ENCODE results near the gene ZNF48. TPM values are rescaled to one million over a fixed set of nuclear protein-coding genes. Genes with fewer than 3 reads are reported as not detected.

Gene ZNF48
- total RNA-seq, 4 donors from 2014 or later = 5.8 to 10.5 (median 7.0) TPM; not detected in 1

- peaks cover 11 to 39% (median 32%) of the 10 kb centered on the region in 4 donors for H3K4me1 ChIP-seq
- no peaks in the 10 kb centered on the region for H3K27me3 ChIP-seq
- H3K36me3 ChIP-seq = peaks cover 0 to 14% (median 6%) of the 10 kb centered on the region in 4 donors
- in situ Hi-C loops (cut with MboI; ENCODE audit: low pct_ligation_motif_present in 1 of 4, low pct_unique_long_range_greater_than_20kb in 1 of 4, low sequenced_read_pairs in 3 of 4) = no loop called here
- H3K4me3 ChIP-seq = no peak overlapping the region
- 85 to 90% methylated on average over 2 to 4 of the region's 4 CpGs for WGBS, 2 donors (ENCODE audit: low coverage in 1 of 2)
- H3K27ac ChIP-seq = no peak overlapping the region
- H3K9me3 ChIP-seq = no peaks in the 10 kb centered on the region
- DNase-seq = no peak
- TF ChIP-seq, protein P1, sequence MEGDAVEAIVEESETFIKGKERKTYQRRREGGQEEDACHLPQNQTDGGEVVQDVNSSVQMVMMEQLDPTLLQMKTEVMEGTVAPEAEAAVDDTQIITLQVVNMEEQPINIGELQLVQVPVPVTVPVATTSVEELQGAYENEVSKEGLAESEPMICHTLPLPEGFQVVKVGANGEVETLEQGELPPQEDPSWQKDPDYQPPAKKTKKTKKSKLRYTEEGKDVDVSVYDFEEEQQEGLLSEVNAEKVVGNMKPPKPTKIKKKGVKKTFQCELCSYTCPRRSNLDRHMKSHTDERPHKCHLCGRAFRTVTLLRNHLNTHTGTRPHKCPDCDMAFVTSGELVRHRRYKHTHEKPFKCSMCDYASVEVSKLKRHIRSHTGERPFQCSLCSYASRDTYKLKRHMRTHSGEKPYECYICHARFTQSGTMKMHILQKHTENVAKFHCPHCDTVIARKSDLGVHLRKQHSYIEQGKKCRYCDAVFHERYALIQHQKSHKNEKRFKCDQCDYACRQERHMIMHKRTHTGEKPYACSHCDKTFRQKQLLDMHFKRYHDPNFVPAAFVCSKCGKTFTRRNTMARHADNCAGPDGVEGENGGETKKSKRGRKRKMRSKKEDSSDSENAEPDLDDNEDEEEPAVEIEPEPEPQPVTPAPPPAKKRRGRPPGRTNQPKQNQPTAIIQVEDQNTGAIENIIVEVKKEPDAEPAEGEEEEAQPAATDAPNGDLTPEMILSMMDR (IDR thresholded peaks at IDR 0.05) = no peak
- TF ChIP-seq POLR2A (IDR thresholded peaks at IDR 0.05) (no peak), EP300 (IDR thresholded peaks at IDR 0.05; ENCODE audit: low read depth) (no peak), POLR2AphosphoS5 (IDR thresholded peaks at IDR 0.05) (no peak)
- intact Hi-C loops (cut with DNase I; ENCODE audit: low total_unique reads) = no loop called here
Measured at GRCh38 chr16:30366511-30366910, 28.7 kb upstream of the ZNF48 start.

DNA sequence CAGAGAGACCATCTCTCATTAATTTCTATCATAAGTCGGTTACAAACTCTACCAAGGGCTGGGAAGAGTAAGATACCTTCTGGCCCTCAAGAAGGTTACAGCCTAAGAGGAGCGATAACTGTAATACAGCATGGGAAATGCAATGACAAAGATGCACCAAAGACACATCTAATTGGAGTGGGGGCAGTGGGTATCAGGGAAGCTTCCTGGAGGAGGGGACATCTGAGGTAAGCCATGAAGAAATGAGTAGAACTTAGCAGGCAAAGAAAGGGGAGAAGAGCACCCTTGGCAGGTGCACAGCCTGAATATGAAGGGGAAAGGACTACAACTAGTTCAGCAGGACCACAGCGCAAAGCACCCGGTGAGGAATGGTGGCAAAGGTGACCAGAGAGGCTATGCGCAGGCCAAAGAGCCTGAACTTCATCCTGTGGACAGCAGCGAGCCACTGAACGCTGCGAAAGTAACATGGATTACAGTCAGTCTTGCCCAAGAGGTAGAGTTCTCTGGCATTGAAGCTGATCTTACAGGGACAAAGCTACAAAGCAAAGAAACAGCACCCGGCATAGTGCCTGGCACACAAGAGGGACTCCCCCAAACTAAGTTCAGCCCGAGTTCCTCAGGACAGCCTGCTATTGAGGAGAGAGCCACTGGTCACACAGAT lies 27.7 kb upstream of the ZNF48 start:
- peaks cover 0 to 11% (median 5%) of the 10 kb centered on the region in 4 donors for H3K36me3 ChIP-seq
- TF ChIP-seq POLR2AphosphoS5 (IDR thresholded peaks at IDR 0.05) = no peak
- TF ChIP-seq POLR2A (IDR thresholded peaks at IDR 0.05) = no peak
- TF ChIP-seq, protein P1 (IDR thresholded peaks at IDR 0.05) = no peak
- TF ChIP-seq EP300 (IDR thresholded peaks at IDR 0.05; ENCODE audit: low read depth) = no peak
- peaks cover 11 to 41% (median 33%) of the 10 kb centered on the region in 4 donors for H3K4me1 ChIP-seq
- peak overlapping the region in 3 of 4 donors; percentile 96 to 98 (median 98) for H3K4me3 ChIP-seq
- intact Hi-C loops (cut with DNase I; ENCODE audit: low total_unique reads) = no loop called here
- WGBS, 2 donors (ENCODE audit: low coverage in 1 of 2) = 54 to 59% methylated on average over 8 to 10 of the region's 10 CpGs
- H3K27ac ChIP-seq = peak overlapping the region; percentile 85 to 92 (median 88)
- no peaks in the 10 kb centered on the region for H3K27me3 ChIP-seq
- DNase-seq = no peak
- in situ Hi-C loops (cut with MboI; ENCODE audit: low pct_ligation_motif_present in 1 of 4, low pct_unique_long_range_greater_than_20kb in 1 of 4, low sequenced_read_pairs in 3 of 4) = no loop called here
- H3K9me3 ChIP-seq = no peaks in the 10 kb centered on the region

DNA sequence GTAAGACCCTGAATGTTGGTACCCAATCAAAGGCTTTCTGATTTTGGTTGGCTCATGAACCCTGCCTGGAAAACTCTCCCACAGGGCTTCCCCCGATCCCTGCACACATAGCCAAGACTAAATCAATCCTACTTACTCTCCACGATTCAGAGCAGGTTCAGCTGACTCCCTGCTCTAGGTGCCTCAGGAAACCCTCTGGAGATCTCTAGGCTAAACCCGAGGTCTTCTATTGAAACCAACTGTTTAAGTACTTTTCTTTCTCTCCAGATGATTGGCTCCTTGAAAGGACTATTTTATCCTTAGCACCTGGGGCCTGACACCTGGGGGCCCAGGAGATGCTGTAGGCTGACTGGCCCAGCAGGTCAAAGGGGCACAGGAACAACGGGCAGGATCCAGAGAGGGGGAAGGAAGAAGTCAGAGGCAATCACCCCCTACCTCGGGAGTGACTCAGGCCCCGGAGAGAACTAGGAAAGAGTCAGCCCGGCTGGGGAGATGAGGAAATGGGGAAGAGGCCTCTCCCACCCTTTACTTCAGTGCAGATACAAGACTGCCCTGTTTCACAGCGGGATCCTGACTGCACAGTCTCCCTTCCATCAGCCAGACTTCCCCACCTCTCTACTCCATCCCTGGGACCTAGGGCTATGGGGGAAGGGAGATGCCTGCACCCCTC lies 27.0 kb upstream of the ZNF48 start:
- intact Hi-C loops (cut with DNase I; ENCODE audit: low total_unique reads) = no loop called here
- WGBS, 2 donors (ENCODE audit: low coverage in 1 of 2) = 0 to 2% methylated on average over 1 to 8 of the region's 8 CpGs
- peak overlapping the region; percentile 96 to 98 (median 97) for H3K4me3 ChIP-seq
- peak overlapping the region; percentile 85 to 92 (median 88) for H3K27ac ChIP-seq
- peaks cover 11 to 41% (median 33%) of the 10 kb centered on the region in 4 donors for H3K4me1 ChIP-seq
- no peak for DNase-seq
- peaks cover 0 to 8% (median 4%) of the 10 kb centered on the region in 4 donors for H3K36me3 ChIP-seq
- no peak for TF ChIP-seq EP300 (IDR thresholded peaks at IDR 0.05; ENCODE audit: low read depth)
- TF ChIP-seq, protein P1 (IDR thresholded peaks at IDR 0.05) = no peak
- TF ChIP-seq POLR2A (IDR thresholded peaks at IDR 0.05) = peak; percentile 13
- no peaks in the 10 kb centered on the region for H3K27me3 ChIP-seq
- in situ Hi-C loops (cut with MboI; ENCODE audit: low pct_ligation_motif_present in 1 of 4, low pct_unique_long_range_greater_than_20kb in 1 of 4, low sequenced_read_pairs in 3 of 4) = no loop called here
- H3K9me3 ChIP-seq = no peaks in the 10 kb centered on the region

- Histone ChIP-seq H3K36me3 (peaks cover 0 to 8% (median 4%) of the 10 kb centered on the region in 4 donors), H3K27me3 (no peaks in the 10 kb centered on the region), H3K9me3 (no peaks in the 10 kb centered on the region), H3K4me1 (peaks cover 11 to 41% (median 33%) of the 10 kb centered on the region in 4 donors), H3K27ac (peak overlapping the region; percentile 85 to 92 (median 88)), H3K4me3 (peak overlapping the region; percentile 96 to 98 (median 97))
- intact Hi-C loops (cut with DNase I; ENCODE audit: low total_unique reads) = no loop called here
- TF ChIP-seq EP300 (IDR thresholded peaks at IDR 0.05; ENCODE audit: low read depth) (no peak), POLR2AphosphoS5 (IDR thresholded peaks at IDR 0.05) (no peak), POLR2A (IDR thresholded peaks at IDR 0.05) (no peak)
- TF ChIP-seq, protein P1 (IDR thresholded peaks at IDR 0.05) = no peak
- no peak for DNase-seq
- WGBS, 2 donors (ENCODE audit: low coverage in 1 of 2) = 3 to 11% methylated on average over 3 to 4 of the region's 4 CpGs
- in situ Hi-C loops (cut with MboI; ENCODE audit: low pct_ligation_motif_present in 1 of 4, low pct_unique_long_range_greater_than_20kb in 1 of 4, low sequenced_read_pairs in 3 of 4) = no loop called here
Measured at GRCh38 chr16:30368792-30369090, 26.5 kb upstream of the ZNF48 start.

Data from transverse colon (tissue), 4 donors.